ENCODE measurements around the gene CCDC32. TPM values are rescaled to one million over a fixed set of nuclear protein-coding genes. Genes with fewer than 3 reads are reported as not detected.
A peak's percentile ranks its signal among the peaks of the same experiment; 100 is the strongest.

CCDC32 gene
- total and polyA plus RNA-seq, 2 of the 8 experiments (the other 6 are each of a cell fraction or from before 2014, with no cell fraction given) = 8.9 to 12.1 TPM

- TF ChIP-seq CHD7 (IDR thresholded peaks at IDR 0.05; ENCODE audit: insufficient replicate concordance, low read length) (no peak), SIX5 (IDR thresholded peaks at IDR 0.05; ENCODE audit: low read depth, low read length) (no peak), USF2 (IDR thresholded peaks at IDR 0.05; ENCODE audit: low read length) (peak; percentile 98), RNF2 (IDR thresholded peaks at IDR 0.05; ENCODE audit: borderline replicate concordance, low read depth, low read length, missing control alignments, poor library complexity, severe bottlenecking) (no peak), TEAD4 (IDR thresholded peaks at IDR 0.05; ENCODE audit: low read depth, low read length) (no peak), SIN3A (conservative IDR thresholded peaks at IDR 0.05 in 1 of 2, IDR thresholded peaks at IDR 0.05 in 1 of 2; ENCODE audit: low read depth in 1 of 2, low read length in 2 of 2) (peak; percentile 6 to 49; a peak in 1 of 4 replicates), SUZ12 (IDR thresholded peaks at IDR 0.05; ENCODE audit: low read length) (no peak), KDM4A (IDR thresholded peaks at IDR 0.05; ENCODE audit: low read depth, low read length, severe bottlenecking) (peak; percentile 70)
Observed at GRCh38 chr15:40564591-40565332, at the start of gene CCDC32 (continued).
